Calu3 (cell line): ENCODE data around the gene GABPB2. TPM values are rescaled to one million over a fixed set of nuclear protein-coding genes. Genes with fewer than 3 reads are reported as not detected.

ENCODE experiments used
- BruUV-seq: library from RNA; stranded (reverse); fragments of 400-500 nt; replicated peaks from 2 replicates; lab custom pipeline; 2021; lab: Mats Ljungman, UMichigan
- CTCF ChIA-PET: fragments of 300-600 bp; sonication (Branson Sonifier 250); formaldehyde crosslinking; loops from one replicate; lab custom pipeline; 2022; ENCODE audit warnings: antibody characterized with exemption; lab: Charles Lee
- DNase-seq: peaks from one replicate; pipeline ENCODE4 v3.0.0; 2022
- H3K27ac Mint-ChIP-seq: one replicate; pipeline ENCODE4 v1.8.0; 2022; ENCODE audit warnings: mixed read lengths; ENCODE audit not compliant: unreplicated experiment
- H3K27me3 Mint-ChIP-seq: one replicate; pipeline ENCODE4 v1.8.0; 2022; ENCODE audit warnings: mixed read lengths; ENCODE audit not compliant: unreplicated experiment
- H3K36me3 Mint-ChIP-seq: one replicate; pipeline ENCODE4 v1.8.0; 2022; ENCODE audit warnings: mild to moderate bottlenecking, moderate library complexity, mixed read lengths; ENCODE audit not compliant: insufficient read depth, unreplicated experiment
- H3K4me1 Mint-ChIP-seq: one replicate; pipeline ENCODE4 v1.8.0; 2022; ENCODE audit warnings: mild to moderate bottlenecking, low read depth, mixed read lengths; ENCODE audit not compliant: unreplicated experiment
- H3K4me3 Mint-ChIP-seq: one replicate; pipeline ENCODE4 v1.8.0; 2022; ENCODE audit warnings: mild to moderate bottlenecking, low read depth, moderate library complexity, mixed read lengths; ENCODE audit not compliant: unreplicated experiment
- H3K9me3 Mint-ChIP-seq: one replicate; pipeline ENCODE4 v1.8.0; 2022; ENCODE audit warnings: low read depth, mixed read lengths; ENCODE audit not compliant: unreplicated experiment
- intact Hi-C: fragments of 100-400 bp; cut with micrococcal nuclease; formaldehyde crosslinking; loops from one replicate; pipeline ENCODE4 v1.10.0; 2022; ENCODE audit not compliant: unreplicated experiment
- total RNA-seq: library from RNA; stranded (reverse); gene quantifications from 2 replicates; pipeline ENCODE4 v1.2.3, GENCODE V29; 2022
- TF ChIP-seq, protein P1 (sequence below): fragments of 200-600 bp; IDR thresholded peaks from one replicate; pipeline ENCODE4 v1.8.0; 2022; ENCODE audit warnings: antibody characterized with exemption; ENCODE audit not compliant: unreplicated experiment

GABPB2 gene
- total RNA-seq, 1 experiment from 2014 or later: 10.9 TPM

- CTCF ChIA-PET: interaction anchor here (0.6 kb wide), 1 partner anchor 8 kb away, joined by 3 read pairs; the partner anchor contains the start of gene C1orf56
- peak overlapping the region; percentile 16 for H3K4me3 Mint-ChIP-seq
- H3K27ac Mint-ChIP-seq: peak overlapping the region; percentile 15
- intact Hi-C loops: no loop called here
- TF ChIP-seq, protein P1, sequence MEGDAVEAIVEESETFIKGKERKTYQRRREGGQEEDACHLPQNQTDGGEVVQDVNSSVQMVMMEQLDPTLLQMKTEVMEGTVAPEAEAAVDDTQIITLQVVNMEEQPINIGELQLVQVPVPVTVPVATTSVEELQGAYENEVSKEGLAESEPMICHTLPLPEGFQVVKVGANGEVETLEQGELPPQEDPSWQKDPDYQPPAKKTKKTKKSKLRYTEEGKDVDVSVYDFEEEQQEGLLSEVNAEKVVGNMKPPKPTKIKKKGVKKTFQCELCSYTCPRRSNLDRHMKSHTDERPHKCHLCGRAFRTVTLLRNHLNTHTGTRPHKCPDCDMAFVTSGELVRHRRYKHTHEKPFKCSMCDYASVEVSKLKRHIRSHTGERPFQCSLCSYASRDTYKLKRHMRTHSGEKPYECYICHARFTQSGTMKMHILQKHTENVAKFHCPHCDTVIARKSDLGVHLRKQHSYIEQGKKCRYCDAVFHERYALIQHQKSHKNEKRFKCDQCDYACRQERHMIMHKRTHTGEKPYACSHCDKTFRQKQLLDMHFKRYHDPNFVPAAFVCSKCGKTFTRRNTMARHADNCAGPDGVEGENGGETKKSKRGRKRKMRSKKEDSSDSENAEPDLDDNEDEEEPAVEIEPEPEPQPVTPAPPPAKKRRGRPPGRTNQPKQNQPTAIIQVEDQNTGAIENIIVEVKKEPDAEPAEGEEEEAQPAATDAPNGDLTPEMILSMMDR: no peak
- peaks cover 52% of the 10 kb centered on the region for H3K4me1 Mint-ChIP-seq
- peaks cover 90% of the 10 kb centered on the region for H3K36me3 Mint-ChIP-seq
- DNase-seq: no peak
- H3K27me3 Mint-ChIP-seq: no peaks in the 10 kb centered on the region
- no peaks in the 10 kb centered on the region for H3K9me3 Mint-ChIP-seq
- BruUV-seq: no TSS peak
Observed at GRCh38 chr1:151055581-151055980, 15.0 kb upstream of the GABPB2 start.

DNA sequence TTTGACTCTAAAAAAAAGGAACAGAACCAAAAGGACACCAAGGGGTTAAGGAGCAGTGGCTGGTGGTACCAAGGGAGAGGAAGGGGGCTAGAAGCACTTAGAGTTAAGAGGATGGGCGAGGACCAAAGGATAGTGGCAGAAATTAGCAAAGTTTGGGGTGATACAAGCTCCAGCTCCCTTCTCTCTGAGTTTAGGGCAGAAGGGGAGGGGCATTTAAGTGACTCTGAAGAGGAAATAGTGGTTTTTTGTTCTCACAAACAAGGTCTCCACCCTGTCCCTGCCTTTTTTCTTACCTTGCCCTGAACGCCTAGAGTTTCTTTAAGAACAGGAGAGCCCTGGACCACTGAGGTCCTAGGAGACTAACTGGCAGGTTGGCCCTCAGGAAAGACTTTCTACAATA lies 14.4 kb upstream of the GABPB2 start:
- Mint-ChIP-seq H3K4me1 (peaks cover 57% of the 10 kb centered on the region), H3K36me3 (peaks cover 85% of the 10 kb centered on the region), H3K27me3 (no peaks in the 10 kb centered on the region), H3K4me3 (peak overlapping the region; percentile 81), H3K27ac (peak overlapping the region; percentile 15), H3K9me3 (no peaks in the 10 kb centered on the region)
- intact Hi-C loops: no loop called here
- CTCF ChIA-PET: interaction anchor here (0.6 kb wide), 1 partner anchor 9 kb away, joined by 3 read pairs; the partner anchor contains the start of gene C1orf56
- BruUV-seq: no TSS peak
- no peak for DNase-seq
- TF ChIP-seq, protein P1: no peak

DNA sequence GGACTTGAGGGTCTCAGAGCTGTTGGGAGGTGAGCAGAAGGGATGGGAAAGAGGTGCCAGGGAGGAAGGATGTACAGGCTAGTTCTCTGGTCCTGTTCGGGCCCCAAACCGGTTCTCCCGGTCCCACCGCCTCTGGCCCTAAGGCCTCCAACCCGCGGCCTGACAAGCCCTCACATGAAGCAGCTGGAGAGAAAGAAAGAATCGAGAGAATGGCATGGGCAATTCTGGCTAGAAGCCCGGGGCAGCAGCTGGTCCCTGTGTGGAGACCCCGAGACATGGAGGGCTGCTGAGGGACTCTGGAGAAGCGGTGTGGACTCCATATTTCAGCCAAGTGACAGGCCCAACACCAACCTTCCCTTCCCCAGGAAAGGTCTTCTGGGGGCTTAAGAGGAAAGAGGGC lies 11.9 kb upstream of the GABPB2 start:
- Mint-ChIP-seq H3K27ac (peak overlapping the region; percentile 78), H3K4me3 (peak overlapping the region; percentile 81), H3K27me3 (no peaks in the 10 kb centered on the region), H3K36me3 (peaks cover 65% of the 10 kb centered on the region), H3K4me1 (peaks cover 58% of the 10 kb centered on the region), H3K9me3 (no peaks in the 10 kb centered on the region)
- CTCF ChIA-PET: interaction anchor here (0.6 to 1.9 kb wide), 4 partner anchors 11 to 210 kb away, joined by 3 to 9 read pairs (median 4); partner anchors contain the start of genes C1orf56 and GABPB2
- TF ChIP-seq, protein P1: no peak
- BruUV-seq: TSS peak; percentile 49
- peak; percentile 91 for DNase-seq
- intact Hi-C loops: no loop called here

GRCh38 chr1:151059109-151060006 lies 11.2 kb upstream of the GABPB2 start, which contains the start of gene CDC42SE1:
Gene CDC42SE1 (minus strand): TSS chr1:151059622. CDS start chr1:151055730, 3,892 bp downstream.
- Mint-ChIP-seq H3K36me3 (peaks cover 59% of the 10 kb centered on the region), H3K9me3 (no peaks in the 10 kb centered on the region), H3K4me1 (peaks cover 58% of the 10 kb centered on the region), H3K27ac (peak within 1 kb of the TSS; percentile 78), H3K27me3 (no peaks in the 10 kb centered on the region), H3K4me3 (peak within 1 kb of the TSS; percentile 81)
- intact Hi-C loops: no loop called here
- TF ChIP-seq, protein P1: peak; percentile 83
- BruUV-seq: no TSS peak
- DNase-seq: peak; percentile 92
- CTCF ChIA-PET: interaction anchor here (0.6 to 1.9 kb wide), 5 partner anchors 11 to 209 kb away, joined by 3 to 9 read pairs (median 5); partner anchors contain the start of genes C1orf56 and GABPB2
